Endothelial cell of umbilical vein (primary cell): ENCODE measurements around the gene TECTB. TPM values are rescaled to one million over a fixed set of nuclear protein-coding genes. Genes with fewer than 3 reads are reported as not detected.

Experiments
- BruUV-seq: library from RNA; stranded (reverse); fragments of 400-500 nt; replicated peaks from 2 replicates; lab custom pipeline; 2021; lab: Mats Ljungman, UMichigan
- CTCF ChIA-PET: fragments of 300-600, 350-600 bp; sonication (Branson Sonifier 250); formaldehyde crosslinking; loops from one replicate; lab custom pipeline; 2021; ENCODE audit warnings: antibody characterized with exemption, inconsistent platforms; lab: Charles Lee
- POLR2A ChIA-PET: fragments of 300-600, 350-600 bp; sonication (Branson Sonifier 250); formaldehyde crosslinking; loops from one replicate; lab custom pipeline; 2021; ENCODE audit warnings: antibody characterized with exemption, inconsistent platforms; lab: Charles Lee
- DNase-seq: peaks from one replicate; pipeline ENCODE4 v3.0.0-alpha.2; 2011; ENCODE audit warnings: low read depth, low spot score
- FAIRE-seq: peaks from 2 replicates; lab custom pipeline; 2011; peaks lifted over from hg19 to GRCh38; lab: Jason Lieb, UNC
- H2AFZ ChIP-seq: 2 replicates; pipeline ENCODE4 v1.6.0; 2012; ENCODE audit warnings: low read depth, low read length, control low read depth, inconsistent platforms
- H3K27ac ChIP-seq: 2 replicates; pipeline ENCODE4 v1.5.1; 2011; ENCODE audit warnings: low read depth, mild to moderate bottlenecking, control low read depth, low read length, moderate library complexity; ENCODE audit not compliant: insufficient read depth
- H3K27me3 ChIP-seq, 2 experiments: 2 replicates each; pipeline versions ENCODE4 v1.6.0 to v1.6.1; 2011; ENCODE audit warnings: low read length in 2 of 2, mixed read lengths in 1 of 2; ENCODE audit not compliant: control insufficient read depth in 2 of 2, insufficient read depth in 2 of 2
- H3K36me3 ChIP-seq, 2 experiments: 2 replicates in 1 of 2; 3 replicates in 1 of 2; pipeline ENCODE4 v1.5.1; 2011; ENCODE audit warnings: low read length in 2 of 2, mild to moderate bottlenecking in 1 of 2, moderate library complexity in 1 of 2; ENCODE audit not compliant: control insufficient read depth in 2 of 2, insufficient read depth in 2 of 2; ENCODE audit errors: extremely low read depth in 1 of 2
- H3K4me1 ChIP-seq: 3 replicates; pipeline ENCODE4 v1.5.1; 2011; ENCODE audit warnings: mild to moderate bottlenecking, low read length; ENCODE audit not compliant: control insufficient read depth, insufficient read depth; ENCODE audit errors: extremely low read depth
- H3K4me2 ChIP-seq: 2 replicates; pipeline ENCODE4 v1.6.1; 2011; ENCODE audit warnings: low read length, control low read depth, mixed read lengths; ENCODE audit not compliant: insufficient read depth
- H3K4me3 ChIP-seq, 3 experiments: fragments of 200-600 bp in 1 of 3; sonication (generic), shearing (Covaris generic) in 1 of 3; replicated peaks in 1 of 3; 2 replicates each; pipeline ENCODE4 v1.5.1; 2011 to 2016; ENCODE audit warnings: control low read depth in 3 of 3, low read length in 3 of 3, mild to moderate bottlenecking in 2 of 3, inconsistent platforms in 1 of 3, low read depth in 1 of 3, moderate library complexity in 1 of 3; ENCODE audit not compliant: insufficient read depth in 1 of 3
- H3K79me2 ChIP-seq: 2 replicates; pipeline ENCODE4 v1.6.0; 2012; ENCODE audit warnings: low read length, inconsistent platforms; ENCODE audit not compliant: control insufficient read depth, insufficient read depth
- H3K9ac ChIP-seq: replicated peaks from 2 replicates; pipeline ENCODE3; 2011; ENCODE audit warnings: low read length, control low read depth; ENCODE audit not compliant: insufficient read depth; ENCODE audit errors: extremely low read depth
- H3K9me1 ChIP-seq: replicated peaks from 3 replicates; pipeline ENCODE4 v1.6.0; 2011; ENCODE audit warnings: mild to moderate bottlenecking, low read length; ENCODE audit not compliant: control insufficient read depth, insufficient read depth; ENCODE audit errors: extremely low read depth
- H3K9me3 ChIP-seq: replicated peaks from 2 replicates; pipeline ENCODE4 v1.5.1; 2012; ENCODE audit warnings: low read length, inconsistent platforms; ENCODE audit not compliant: control insufficient read depth, insufficient read depth
- H4K20me1 ChIP-seq: replicated peaks from 2 replicates; pipeline ENCODE3; 2011; ENCODE audit warnings: mild to moderate bottlenecking, low read length; ENCODE audit not compliant: control insufficient read depth, insufficient read depth; ENCODE audit errors: extremely low read depth
- CTCF ChIP-seq, 2 donors: IDR thresholded peaks; 1 replicate in 1 of 2; 2 replicates in 1 of 2; pipeline ENCODE4 v1.5.1; 2011; ENCODE audit warnings: low read length in 2 of 2, mild to moderate bottlenecking in 2 of 2, moderate library complexity in 2 of 2, control low read depth in 1 of 2, inconsistent platforms in 1 of 2, low read depth in 1 of 2; ENCODE audit not compliant: insufficient read depth in 1 of 2; ENCODE audit errors: extremely low read depth in 1 of 2
- EZH2 ChIP-seq: IDR thresholded peaks from 2 replicates; pipeline ENCODE4 v1.6.1; 2012; ENCODE audit warnings: borderline replicate concordance, low read depth, mild to moderate bottlenecking, moderate library complexity, low read length, inconsistent platforms; ENCODE audit not compliant: severe bottlenecking
- FOS ChIP-seq: IDR thresholded peaks from 2 replicates; pipeline ENCODE4 v1.6.1; 2011; ENCODE audit warnings: mild to moderate bottlenecking, low read length, moderate library complexity, borderline replicate concordance; ENCODE audit not compliant: insufficient read depth
- GATA2 ChIP-seq: IDR thresholded peaks from 2 replicates; pipeline ENCODE4 v1.7.0; 2011; ENCODE audit warnings: low read depth, mild to moderate bottlenecking, moderate library complexity, mixed read lengths, low read length; ENCODE audit not compliant: insufficient read length, insufficient read depth
- JUN ChIP-seq: IDR thresholded peaks from 2 replicates; pipeline ENCODE4 v1.6.1; 2011; ENCODE audit warnings: borderline replicate concordance, low read depth; ENCODE audit not compliant: insufficient read length, insufficient read depth
- MAX ChIP-seq: IDR thresholded peaks from 2 replicates; pipeline ENCODE4 v1.6.1; 2011; ENCODE audit not compliant: insufficient read depth, insufficient read length
- MYC ChIP-seq: IDR thresholded peaks from one replicate; pipeline ENCODE4 v1.6.1; 2011; ENCODE audit warnings: mild to moderate bottlenecking, low read depth, low read length
- POLR2A ChIP-seq: IDR thresholded peaks from 2 replicates; pipeline ENCODE4 v1.6.1; 2012; ENCODE audit warnings: low read depth, mild to moderate bottlenecking, control low read depth, low read length
- POLR2AphosphoS5 ChIP-seq: IDR thresholded peaks from 2 replicates; pipeline ENCODE4 v1.6.1; 2012; ENCODE audit warnings: low read depth, mild to moderate bottlenecking, control low read depth, low read length, moderate library complexity; ENCODE audit not compliant: insufficient read depth
- dilution Hi-C: fragments of 300-500 bp; cut with MboI; formaldehyde crosslinking; loops from one replicate; pipeline ENCODE4 v1.15.0; 2019; ENCODE audit warnings: low sequenced_read_pairs; ENCODE audit not compliant: extremely low pct_ligation_motif_present
- intact Hi-C: fragments of 100-400 bp; cut with micrococcal nuclease; formaldehyde crosslinking; loops from one replicate; pipeline ENCODE4 v1.10.0; 2022
- polyA plus RNA-seq, 4 experiments: library from polyadenylated mRNA; depleted of rRNA in 3 of 4; stranded (reverse) in 3 of 4; unstranded in 1 of 4; fragments of >200 nt; gene quantifications; 2 replicates each; pipeline versions ENCODE4 v1.2.1 to v1.2.3, GENCODE V29; 2011 to 2012; ENCODE audit warnings: missing spikeins in 1 of 4
- total RNA-seq: library from RNA; stranded (reverse); gene quantifications from 2 replicates; pipeline ENCODE4 v1.2.3, GENCODE V29; 2021

The TECTB gene
- total and polyA plus RNA-seq, 2 donors (not counting 3 experiments of a cell fraction or from before 2014, with no cell fraction given) = not detected

DNA sequence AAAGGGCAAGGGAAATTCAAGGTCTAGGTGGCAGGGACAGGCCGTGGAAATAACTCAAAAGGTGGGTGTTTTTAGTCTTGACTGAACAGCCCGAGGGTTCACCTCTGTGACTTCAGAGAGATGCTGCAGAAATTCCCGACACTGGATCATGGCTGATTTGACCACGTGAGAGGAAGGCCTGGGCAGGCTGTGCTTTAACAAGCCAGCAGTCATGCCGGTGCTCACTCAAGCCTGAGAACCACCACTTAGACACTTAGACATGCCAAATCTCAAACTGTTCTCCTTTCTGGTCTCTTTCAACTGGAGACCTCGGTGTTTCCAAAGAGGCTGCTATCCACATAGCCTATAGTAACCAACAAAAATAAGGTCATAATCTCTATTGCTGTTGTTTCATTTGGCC lies 15.4 kb downstream of the TECTB start:
- Histone ChIP-seq H3K9me3 (no peaks in the 10 kb centered on the region), H3K27me3 (peaks cover 2 to 7% of the 10 kb centered on the region in 2 experiments), H3K4me2 (no peak overlapping the region), H3K36me3 (no peaks in the 10 kb centered on the region), H3K79me2 (no peaks in the 10 kb centered on the region), H3K9ac (no peak overlapping the region), H3K4me3 (no peak overlapping the region), H3K9me1 (no peaks in the 10 kb centered on the region), H3K27ac (no peak overlapping the region), H4K20me1 (no peaks in the 10 kb centered on the region), H2AFZ (no peak overlapping the region), H3K4me1 (no peaks in the 10 kb centered on the region)
- ChIA-PET POLR2A (no interaction called here), CTCF (no interaction called here)
- FAIRE-seq (no peak), DNase-seq (no peak)
- dilution Hi-C loops = no loop called here
- intact Hi-C loops = no loop called here
- no peak for TF ChIP-seq CTCF (IDR thresholded peaks at IDR 0.05; ENCODE audit: extremely low read depth in 1 of 2, insufficient read depth in 1 of 2, low read depth in 1 of 2, low read length in 2 of 2)
- no peak for TF ChIP-seq FOS
- no peak for TF ChIP-seq POLR2AphosphoS5
- no peak for TF ChIP-seq JUN
- no peak for TF ChIP-seq MYC
- TF ChIP-seq GATA2 = no peak
- TF ChIP-seq MAX = no peak
- TF ChIP-seq POLR2A = no peak
- TF ChIP-seq EZH2 = no peak
- no TSS peak for BruUV-seq
